Sigmoid colon (tissue), 7 donors: Measurements from ENCODE around the gene CDC42EP2. TPM values are rescaled to one million over a fixed set of nuclear protein-coding genes. Genes with fewer than 3 reads are reported as not detected.

Experiments
- DNase-seq: peaks from one replicate; pipeline ENCODE4 v3.0.0-alpha.2; 2019
- H3K27ac ChIP-seq, 4 donors: fragments of 200-600 bp; sonication (generic); one replicate each; pipeline ENCODE4 v1.5.1; 2016 to 2019; ENCODE audit warnings: mild to moderate bottlenecking in 1 of 4
- H3K27me3 ChIP-seq, 3 donors: fragments of 200-600 bp; sonication (generic); one replicate each; pipeline ENCODE4 v1.5.1; 2019; ENCODE audit warnings: mild to moderate bottlenecking in 1 of 3
- H3K36me3 ChIP-seq, 4 donors: fragments of 200-600 bp; sonication (generic); one replicate each; pipeline ENCODE4 v1.5.1; 2016 to 2019
- H3K4me1 ChIP-seq, 4 donors: fragments of 200-600 bp; sonication (generic); one replicate each; pipeline ENCODE4 v1.5.1; 2017 to 2019
- H3K4me3 ChIP-seq, 4 donors: fragments of 200-600 bp; sonication (generic); one replicate each; pipeline ENCODE4 v1.5.1; 2017 to 2019; ENCODE audit warnings: mild to moderate bottlenecking in 2 of 4, moderate library complexity in 1 of 4
- H3K9me3 ChIP-seq, 4 donors: fragments of 200-600 bp in 3 of 4; sonication (generic) in 3 of 4; one replicate each; pipeline versions ENCODE4 v1.5.1 to v1.6.1; 2013 to 2019
- CTCF ChIP-seq, 4 experiments: fragments of 450-650 bp in 3 of 4; fragments of 200-600 bp in 1 of 4; IDR thresholded peaks; one replicate each; pipeline ENCODE4 v1.5.1; 2016 to 2019; ENCODE audit warnings: antibody characterized with exemption in 4 of 4, mild to moderate bottlenecking in 3 of 4, moderate library complexity in 2 of 4
- EP300 ChIP-seq, 4 donors: sonication (generic); formaldehyde crosslinking; IDR thresholded peaks; one replicate each; pipeline ENCODE4 v1.6.1; 2017; ENCODE audit warnings: antibody characterized with exemption in 4 of 4
- POLR2A ChIP-seq, 2 donors: fragments of 450-650 bp; IDR thresholded peaks; one replicate each; pipeline ENCODE4 v1.6.1; 2016; ENCODE audit warnings: antibody characterized with exemption in 2 of 2, mild to moderate bottlenecking in 2 of 2, moderate library complexity in 2 of 2
- POLR2AphosphoS5 ChIP-seq, 4 donors: sonication (generic); formaldehyde crosslinking; IDR thresholded peaks; one replicate each; pipeline ENCODE4 v1.6.1; 2017; ENCODE audit warnings: antibody characterized with exemption in 4 of 4
- WGBS, 2 donors: extraction: QIAGEN DNeasy Blood & Tissue Kit; methylation state at CpG; one replicate each; pipeline ENCODE4 v1.1.7; 2013; 5-methylcytosine and 5-hydroxymethylcytosine counted together
- intact Hi-C: fragments of 100-400 bp; cut with DNase I; formaldehyde crosslinking; loops from one replicate; pipeline ENCODE4 v1.15.1; 2023
- polyA plus RNA-seq, 3 donors: library from polyadenylated mRNA; stranded (reverse); fragments of 200-250 nt; gene quantifications; one replicate each; pipeline ENCODE4 v1.2.3, GENCODE V29; 2013
- total RNA-seq, 4 donors: library from RNA; depleted of rRNA; stranded (reverse); fragments of >200 nt; gene quantifications; one replicate each; pipeline ENCODE4 v1.1.0, GENCODE V29; 2016
- donor health status: healthy with polysubstance abuse.
- donor health status: Bipolar disorder and iron deficiency.
- donor health status: healthy.

The CDC42EP2 gene
- total and polyA plus RNA-seq, 7 donors = 8.8 to 29.1 (median 14.4) TPM

- 55 to 60% methylated on average over 35 of the region's 35 CpGs for WGBS, 2 donors
- peak overlapping the region in 3 of 4 donors; percentile 71 to 79 (median 77) for H3K4me3 ChIP-seq
- H3K27ac ChIP-seq = no peak overlapping the region
- H3K27me3 ChIP-seq = peaks cover 0 to 17% (median 11%) of the 10 kb centered on the region in 3 donors
- intact Hi-C loops = loop anchor here (5.0 kb wide), 1 partner anchor 166 kb away; no protein-coding TSS in a partner anchor
- H3K36me3 ChIP-seq = peaks cover 11 to 20% (median 15%) of the 10 kb centered on the region in 4 donors
- peaks cover 0 to 27% (median 23%) of the 10 kb centered on the region in 4 donors for H3K4me1 ChIP-seq
- peak; percentile 73 for DNase-seq
- TF ChIP-seq POLR2A (IDR thresholded peaks at IDR 0.05) (no peak), CTCF (IDR thresholded peaks at IDR 0.05) (no peak), POLR2AphosphoS5 (IDR thresholded peaks at IDR 0.05) (no peak), EP300 (IDR thresholded peaks at IDR 0.05) (no peak)
- no peaks in the 10 kb centered on the region for H3K9me3 ChIP-seq
Measured at GRCh38 chr11:65355776-65356393, 41.2 kb downstream of the CDC42EP2 start.

GRCh38 chr11:65356394-65356972 is 41.8 kb downstream of the CDC42EP2 start:
- no peak for TF ChIP-seq POLR2AphosphoS5 (IDR thresholded peaks at IDR 0.05)
- TF ChIP-seq CTCF (IDR thresholded peaks at IDR 0.05) = no peak
- no peak for TF ChIP-seq EP300 (IDR thresholded peaks at IDR 0.05)
- no peak for TF ChIP-seq POLR2A (IDR thresholded peaks at IDR 0.05)
- no peaks in the 10 kb centered on the region for H3K9me3 ChIP-seq
- WGBS, 2 donors = 89 to 93% methylated on average over 30 of the region's 30 CpGs
- intact Hi-C loops = loop anchor here (5.0 kb wide), 1 partner anchor 166 kb away; no protein-coding TSS in a partner anchor
- peaks cover 0 to 27% (median 23%) of the 10 kb centered on the region in 4 donors for H3K4me1 ChIP-seq
- peaks cover 0 to 17% (median 11%) of the 10 kb centered on the region in 3 donors for H3K27me3 ChIP-seq
- H3K4me3 ChIP-seq = no peak overlapping the region
- H3K36me3 ChIP-seq = peaks cover 8 to 14% (median 9%) of the 10 kb centered on the region in 4 donors
- no peak overlapping the region for H3K27ac ChIP-seq
- DNase-seq = no peak

- Histone ChIP-seq H3K27ac (no peak overlapping the region), H3K4me3 (no peak overlapping the region), H3K36me3 (peaks cover 0 to under 1% (median 0%) of the 10 kb centered on the region in 4 donors), H3K4me1 (peaks cover 0 to 27% (median 23%) of the 10 kb centered on the region in 4 donors), H3K9me3 (no peaks in the 10 kb centered on the region), H3K27me3 (peaks cover 0 to 17% (median 11%) of the 10 kb centered on the region in 3 donors)
- TF ChIP-seq POLR2AphosphoS5 (IDR thresholded peaks at IDR 0.05) = no peak
- TF ChIP-seq EP300 (IDR thresholded peaks at IDR 0.05) = no peak
- TF ChIP-seq POLR2A (IDR thresholded peaks at IDR 0.05) = no peak
- TF ChIP-seq CTCF (IDR thresholded peaks at IDR 0.05) = no peak
- intact Hi-C loops = loop anchor here (5.0 kb wide), 1 partner anchor 164 kb away; no protein-coding TSS in a partner anchor
- 33 to 73% methylated on average over 8 of the region's 8 CpGs for WGBS, 2 donors
- no peak for DNase-seq
Measured at GRCh38 chr11:65357856-65358356, 43.2 kb downstream of the CDC42EP2 start.

- no peak for DNase-seq
- TF ChIP-seq POLR2AphosphoS5 (IDR thresholded peaks at IDR 0.05) (no peak), CTCF (IDR thresholded peaks at IDR 0.05) (no peak), POLR2A (IDR thresholded peaks at IDR 0.05) (no peak), EP300 (IDR thresholded peaks at IDR 0.05) (no peak)
- peaks cover 0 to 4% (median 4%) of the 10 kb centered on the region in 4 donors for H3K4me1 ChIP-seq
- no peaks in the 10 kb centered on the region for H3K36me3 ChIP-seq
- intact Hi-C loops = loop anchor here (10.0 kb wide), 1 partner anchor 242 kb away; no protein-coding TSS in a partner anchor
- peaks cover 0 to 1% (median 0%) of the 10 kb centered on the region in 3 donors for H3K27me3 ChIP-seq
- no peaks in the 10 kb centered on the region for H3K9me3 ChIP-seq
- H3K4me3 ChIP-seq = no peak overlapping the region
- WGBS, 2 donors = 68 to 86% methylated on average over 10 of the region's 10 CpGs
- H3K27ac ChIP-seq = no peak overlapping the region
Measured at GRCh38 chr11:65362320-65362931, 47.8 kb downstream of the CDC42EP2 start.
